Muscle layer of colon (tissue), 2 donors: ENCODE results near the gene NKD2.
"Not testable (repeated sequence)": the region's sequence is repeated elsewhere in the genome, so short reads cannot be mapped to it uniquely, and the experiment has no call there.

Experiments
- H3K27ac ChIP-seq: one replicate; pipeline ENCODE4 v1.7.0; 2013; ENCODE audit warnings: low read depth, mild to moderate bottlenecking, low read length, moderate library complexity
- H3K27me3 ChIP-seq, 2 donors: one replicate each; pipeline ENCODE4 v1.7.0; 2013; ENCODE audit warnings: low read length in 2 of 2, mild to moderate bottlenecking in 2 of 2; ENCODE audit not compliant: insufficient read depth in 2 of 2, control insufficient read depth in 1 of 2
- H3K36me3 ChIP-seq: one replicate; pipeline ENCODE4 v1.7.0; 2013; ENCODE audit warnings: mild to moderate bottlenecking, low read length; ENCODE audit not compliant: insufficient read depth
- H3K4me1 ChIP-seq: one replicate; pipeline ENCODE4 v1.7.0; 2013; ENCODE audit warnings: mild to moderate bottlenecking, low read length; ENCODE audit not compliant: insufficient read depth
- H3K4me3 ChIP-seq, 2 donors: one replicate each; pipeline ENCODE4 v1.7.0; 2013; ENCODE audit warnings: low read length in 2 of 2, low read depth in 1 of 2, mild to moderate bottlenecking in 1 of 2, moderate library complexity in 1 of 2
- H3K9ac ChIP-seq: one replicate; pipeline ENCODE4 v1.7.0; 2013; ENCODE audit warnings: low read length
- H3K9me3 ChIP-seq: one replicate; pipeline ENCODE4 v1.7.0; 2013; ENCODE audit warnings: mild to moderate bottlenecking, low read length
- donor health status: abdominal sarcoma.
- donor health status: Adenocarcinoma of cecum.

The NKD2 gene

DNA sequence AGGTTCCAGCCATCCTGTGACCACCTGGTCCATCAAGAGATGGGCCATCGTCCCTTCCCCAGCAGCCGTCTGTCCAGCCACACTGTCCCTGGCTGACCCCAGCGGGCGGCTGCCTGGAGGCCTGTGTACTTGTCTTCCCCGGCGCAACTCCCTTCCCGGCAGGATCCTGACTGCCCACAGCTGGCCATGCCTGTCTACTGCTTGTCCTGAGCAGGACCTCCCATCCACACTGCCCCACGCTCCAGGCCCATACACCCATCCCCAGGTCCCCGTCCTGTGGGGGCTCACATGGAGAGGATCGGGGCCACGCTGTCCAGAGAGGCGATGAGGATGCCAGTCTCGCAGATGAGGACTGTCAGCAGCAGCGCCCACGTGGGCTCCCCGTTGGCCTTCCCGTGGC is 67.8 kb downstream of the NKD2 start:
- H3K4me1 ChIP-seq = no peaks in the 10 kb centered on the region
- no peaks in the 10 kb centered on the region for H3K9me3 ChIP-seq
- H3K4me3 ChIP-seq = no peak overlapping the region
- H3K36me3 ChIP-seq = peaks cover 25% of the 10 kb centered on the region
- H3K9ac ChIP-seq = no peak overlapping the region
- H3K27me3 ChIP-seq = no peaks in the 10 kb centered on the region
- no peak overlapping the region for H3K27ac ChIP-seq

DNA sequence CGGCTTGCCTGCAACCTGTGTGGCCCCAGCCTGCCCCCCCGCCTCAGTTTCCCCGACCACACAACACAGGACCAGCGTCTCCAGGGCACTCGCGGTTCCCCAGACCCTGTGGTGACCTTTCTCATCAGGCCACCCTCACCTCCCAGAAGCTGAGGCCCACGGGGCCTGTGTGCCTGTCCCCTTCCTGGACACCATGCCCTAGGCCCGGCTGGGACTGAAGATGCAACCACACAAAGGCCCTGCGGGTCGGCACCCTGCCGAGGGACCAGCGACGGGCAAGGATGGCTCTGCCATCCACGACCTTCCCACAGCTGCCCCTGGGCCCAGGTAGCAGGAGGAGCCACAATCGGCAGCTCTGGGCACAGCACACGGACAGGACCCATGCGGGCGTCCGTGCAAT is 68.4 kb downstream of the NKD2 start:
- Histone ChIP-seq H3K4me3 (no peak overlapping the region), H3K27ac (no peak overlapping the region), H3K4me1 (no peaks in the 10 kb centered on the region), H3K9ac (no peak overlapping the region), H3K27me3 (no peaks in the 10 kb centered on the region), H3K36me3 (peaks cover 26% of the 10 kb centered on the region), H3K9me3 (no peaks in the 10 kb centered on the region)

GRCh38 chr5:1077491-1078020 is 69.0 kb downstream of the NKD2 start:
- Histone ChIP-seq H3K9ac (no peak overlapping the region), H3K27ac (no peak overlapping the region), H3K27me3 (no peaks in the 10 kb centered on the region), H3K4me3 (no peak overlapping the region), H3K36me3 (peaks cover 26% of the 10 kb centered on the region), H3K4me1 (no peaks in the 10 kb centered on the region), H3K9me3 (no peaks in the 10 kb centered on the region)

- Histone ChIP-seq H3K4me3 (no peak overlapping the region), H3K9ac (no peak overlapping the region), H3K36me3 (peaks cover 26% of the 10 kb centered on the region), H3K9me3 (no peaks in the 10 kb centered on the region), H3K4me1 (no peaks in the 10 kb centered on the region), H3K27ac (no peak overlapping the region), H3K27me3 (no peaks in the 10 kb centered on the region)
Measured at GRCh38 chr5:1078206-1078605, 69.6 kb downstream of the NKD2 start.

DNA sequence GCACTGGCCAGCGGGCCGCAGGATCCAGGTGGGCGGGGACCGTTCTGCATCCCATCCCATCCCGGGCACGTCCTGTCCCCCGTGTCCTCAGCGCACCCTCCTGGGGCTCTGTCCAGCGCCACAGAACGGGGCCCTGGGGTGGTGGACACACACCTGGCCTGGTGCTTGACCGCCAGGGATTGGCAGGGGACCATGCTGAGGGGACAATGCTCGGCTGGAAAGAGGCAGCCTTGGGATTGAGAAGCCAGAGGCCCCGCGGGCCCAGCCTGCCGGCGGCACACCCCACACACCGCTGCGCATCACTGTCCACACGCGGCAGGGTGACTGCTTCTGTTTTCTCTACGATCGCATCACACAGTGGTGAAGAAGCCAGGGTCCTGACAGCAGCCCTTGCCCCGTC is 70.2 kb downstream of the NKD2 start:
- no peaks in the 10 kb centered on the region for H3K9me3 ChIP-seq
- H3K27ac ChIP-seq = no peak overlapping the region
- H3K9ac ChIP-seq = no peak overlapping the region
- no peak overlapping the region for H3K4me3 ChIP-seq
- H3K36me3 ChIP-seq = peaks cover 26% of the 10 kb centered on the region
- H3K4me1 ChIP-seq = no peaks in the 10 kb centered on the region
- no peaks in the 10 kb centered on the region for H3K27me3 ChIP-seq

- H3K36me3 ChIP-seq = peaks cover 25% of the 10 kb centered on the region
- no peaks in the 10 kb centered on the region for H3K9me3 ChIP-seq
- no peak overlapping the region for H3K9ac ChIP-seq
- H3K4me3 ChIP-seq = no peak overlapping the region
- H3K4me1 ChIP-seq = no peaks in the 10 kb centered on the region
- no peak overlapping the region for H3K27ac ChIP-seq
- H3K27me3 ChIP-seq = no peaks in the 10 kb centered on the region
Measured at GRCh38 chr5:1079486-1079885, 70.9 kb downstream of the NKD2 start.

DNA sequence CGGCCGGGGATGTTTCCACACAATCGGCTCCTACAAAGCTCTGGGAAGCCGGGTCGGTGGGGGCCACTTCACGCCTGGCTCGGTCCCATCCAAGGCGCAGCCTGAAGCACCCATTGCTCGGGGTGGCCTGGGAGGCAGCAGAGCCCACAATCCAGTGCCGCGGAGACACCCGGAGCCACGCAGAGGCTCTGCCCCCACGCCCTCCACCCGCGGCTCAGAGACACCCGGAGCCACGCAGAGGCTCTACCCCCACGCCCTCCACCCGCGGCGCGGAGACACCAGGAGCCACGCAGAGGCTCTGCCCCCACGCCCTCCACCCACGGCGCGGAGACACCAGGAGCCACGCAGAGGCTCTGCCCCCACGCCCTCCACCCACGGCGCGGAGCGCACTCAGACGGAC is 71.4 kb downstream of the NKD2 start:
- Histone ChIP-seq H3K9ac (no peak overlapping the region), H3K4me1 (no peaks in the 10 kb centered on the region), H3K36me3 (peaks cover 22% of the 10 kb centered on the region), H3K4me3 (no peak overlapping the region), H3K27ac (no peak overlapping the region), H3K27me3 (no peaks in the 10 kb centered on the region), H3K9me3 (no peaks in the 10 kb centered on the region)

GRCh38 chr5:1080432-1080831 is 71.8 kb downstream of the NKD2 start:
- Histone ChIP-seq H3K9ac (no peak overlapping the region), H3K27me3 (no peaks in the 10 kb centered on the region), H3K9me3 (no peaks in the 10 kb centered on the region), H3K4me1 (no peaks in the 10 kb centered on the region), H3K4me3 (no peak overlapping the region), H3K27ac (no peak overlapping the region), H3K36me3 (peaks cover 22% of the 10 kb centered on the region)

DNA sequence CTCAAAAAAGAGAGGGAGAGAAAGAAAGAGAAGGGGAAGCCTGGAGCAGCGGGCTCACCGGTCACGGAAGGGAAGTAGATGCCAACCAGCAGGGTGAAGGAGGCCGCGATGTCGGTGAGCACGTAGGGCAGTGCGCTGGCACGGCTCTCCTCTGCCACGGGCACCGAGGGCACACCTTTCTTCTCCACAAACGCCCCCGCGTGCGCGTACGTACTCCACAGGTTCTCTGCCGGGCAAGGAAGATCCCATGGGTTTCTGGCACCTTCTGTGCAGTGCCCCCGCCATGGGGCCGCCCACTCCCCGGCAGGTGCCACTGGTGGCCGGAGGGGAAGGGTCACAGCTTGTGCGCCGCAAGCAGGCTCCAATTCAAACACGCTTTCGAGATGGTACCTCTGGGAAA is 72.9 kb downstream of the NKD2 start:
- H3K36me3 ChIP-seq = peaks cover 31% of the 10 kb centered on the region
- no peak overlapping the region for H3K4me3 ChIP-seq
- no peak overlapping the region for H3K27ac ChIP-seq
- H3K4me1 ChIP-seq = no peaks in the 10 kb centered on the region
- H3K27me3 ChIP-seq = no peaks in the 10 kb centered on the region
- H3K9me3 ChIP-seq = no peaks in the 10 kb centered on the region
- no peak overlapping the region for H3K9ac ChIP-seq

DNA sequence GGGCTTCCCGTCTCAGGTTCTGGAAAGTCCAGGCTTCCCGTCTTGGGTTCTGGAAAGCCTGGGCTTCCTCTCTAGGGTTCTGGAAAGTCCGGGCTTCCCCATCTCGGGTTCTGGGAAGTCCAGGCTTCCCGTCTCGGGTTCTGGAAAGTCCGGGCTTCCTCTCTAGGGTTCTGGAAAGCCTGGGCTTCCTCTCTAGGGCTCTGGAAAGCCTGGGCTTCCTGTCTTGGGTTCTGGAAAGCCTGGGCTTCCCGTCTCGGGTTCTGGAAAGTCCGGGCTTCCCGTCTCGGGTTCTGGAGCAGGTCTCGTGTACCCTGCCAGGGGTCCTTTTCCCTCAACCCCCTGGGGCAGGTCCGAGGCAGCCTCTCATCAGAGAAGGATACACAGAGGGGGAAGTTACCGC is 74.4 kb downstream of the NKD2 start:
- not testable (repeated sequence) for H3K27ac ChIP-seq, H3K27me3 ChIP-seq, H3K4me1 ChIP-seq, H3K4me3 ChIP-seq, H3K9ac ChIP-seq, H3K9me3 ChIP-seq
- peaks cover 34% of the 10 kb centered on the region for H3K36me3 ChIP-seq

- Histone ChIP-seq H3K4me3 (no peak overlapping the region), H3K27ac (no peak overlapping the region), H3K9me3 (no peaks in the 10 kb centered on the region), H3K36me3 (peaks cover 34% of the 10 kb centered on the region), H3K4me1 (no peaks in the 10 kb centered on the region), H3K27me3 (no peaks in the 10 kb centered on the region), H3K9ac (no peak overlapping the region)
Measured at GRCh38 chr5:1083823-1084605, 75.4 kb downstream of the NKD2 start.

DNA sequence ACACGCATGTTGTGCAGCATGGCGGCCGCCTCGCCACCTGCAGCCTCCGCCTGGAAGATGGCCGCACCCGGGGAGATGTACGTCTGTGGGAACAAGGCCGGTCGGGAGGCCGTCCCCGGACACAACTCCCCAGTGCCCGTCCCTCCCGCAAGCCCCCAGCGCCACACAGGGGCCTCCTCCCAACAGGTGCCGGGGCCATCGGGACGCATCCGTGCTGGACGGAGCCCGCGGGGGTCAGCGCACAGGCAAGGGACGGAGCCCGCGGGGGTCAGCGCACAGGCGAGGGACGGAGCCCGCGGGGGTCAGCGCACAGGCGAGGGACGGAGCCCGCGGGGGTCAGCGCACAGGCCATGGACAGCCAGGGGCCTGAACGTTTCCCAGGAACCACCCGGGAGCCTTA is 76.8 kb downstream of the NKD2 start:
- H3K27ac ChIP-seq = no peak overlapping the region
- H3K27me3 ChIP-seq = no peaks in the 10 kb centered on the region
- H3K36me3 ChIP-seq = peaks cover 34% of the 10 kb centered on the region
- H3K4me3 ChIP-seq = no peak overlapping the region
- no peaks in the 10 kb centered on the region for H3K9me3 ChIP-seq
- H3K9ac ChIP-seq = no peak overlapping the region
- no peaks in the 10 kb centered on the region for H3K4me1 ChIP-seq
